Measurements from ENCODE around the gene NBPF3.
"Not testable (repeated sequence)": the region's sequence is repeated elsewhere in the genome, so short reads cannot be mapped to it uniquely, and the experiment has no call there.

NBPF3 gene

GRCh38 chr1:21406659-21407058, 33.3 kb upstream of the NBPF3 start:
- H3K4me3 ChIP-seq (ENCODE audit: control insufficient read depth, low read depth, low read length), result no peak overlapping the region
- DNase-seq (ENCODE audit: low read depth), result no peak
- TF ChIP-seq CTCF (conservative IDR thresholded peaks at IDR 0.05; ENCODE audit: control insufficient read depth, insufficient read depth, low read depth, low read length), result no peak

- not testable (repeated sequence) for DNase-seq (ENCODE audit: low read depth); H3K4me3 ChIP-seq (ENCODE audit: control insufficient read depth, low read depth, low read length)
Observed at GRCh38 chr1:21409897-21410296, 30.0 kb upstream of the NBPF3 start.

- TF ChIP-seq CTCF (conservative IDR thresholded peaks at IDR 0.05; ENCODE audit: control insufficient read depth, insufficient read depth, low read depth, low read length), result no peak
- no peak for DNase-seq (ENCODE audit: low read depth)
- no peak overlapping the region for H3K4me3 ChIP-seq (ENCODE audit: control insufficient read depth, low read depth, low read length)
Observed at GRCh38 chr1:21414015-21414414, 25.9 kb upstream of the NBPF3 start.

- DNase-seq (ENCODE audit: low read depth); H3K4me3 ChIP-seq (ENCODE audit: control insufficient read depth, low read depth, low read length): not testable (repeated sequence)
Observed at GRCh38 chr1:21420378-21420777, 19.6 kb upstream of the NBPF3 start.

GRCh38 chr1:21421307-21421706, 18.6 kb upstream of the NBPF3 start:
- not testable (repeated sequence) for DNase-seq (ENCODE audit: low read depth); H3K4me3 ChIP-seq (ENCODE audit: control insufficient read depth, low read depth, low read length)

GRCh38 chr1:21427798-21428480, 12.0 kb upstream of the NBPF3 start:
- DNase-seq (ENCODE audit: low read depth), result not testable (repeated sequence)
- H3K4me3 ChIP-seq (ENCODE audit: control insufficient read depth, low read depth, low read length), result peak overlapping the region; percentile 22

- DNase-seq (ENCODE audit: low read depth), result not testable (repeated sequence)
- H3K4me3 ChIP-seq (ENCODE audit: control insufficient read depth, low read depth, low read length), result peak overlapping the region; percentile 22
Observed at GRCh38 chr1:21428481-21429073, 11.4 kb upstream of the NBPF3 start.

GRCh38 chr1:21429210-21429609, 10.7 kb upstream of the NBPF3 start:
- DNase-seq (ENCODE audit: low read depth); H3K4me3 ChIP-seq (ENCODE audit: control insufficient read depth, low read depth, low read length): not testable (repeated sequence)

- H3K4me3 ChIP-seq (ENCODE audit: control insufficient read depth, low read depth, low read length); DNase-seq (ENCODE audit: low read depth): not testable (repeated sequence)
Observed at GRCh38 chr1:21430875-21431274, 9.1 kb upstream of the NBPF3 start.

GRCh38 chr1:21434394-21434793, 5.5 kb upstream of the NBPF3 start:
- no peak overlapping the region for H3K4me3 ChIP-seq (ENCODE audit: control insufficient read depth, low read depth, low read length)
- TF ChIP-seq CTCF (conservative IDR thresholded peaks at IDR 0.05; ENCODE audit: control insufficient read depth, insufficient read depth, low read depth, low read length), result no peak
- DNase-seq (ENCODE audit: low read depth), result no peak
